Measurements from ENCODE around the gene FRYL. TPM values are rescaled to one million over a fixed set of nuclear protein-coding genes. Genes with fewer than 3 reads are reported as not detected.

The FRYL gene
- total RNA-seq, 2 experiments from 2014 or later, result 85.4 to 88.5 TPM

DNA sequence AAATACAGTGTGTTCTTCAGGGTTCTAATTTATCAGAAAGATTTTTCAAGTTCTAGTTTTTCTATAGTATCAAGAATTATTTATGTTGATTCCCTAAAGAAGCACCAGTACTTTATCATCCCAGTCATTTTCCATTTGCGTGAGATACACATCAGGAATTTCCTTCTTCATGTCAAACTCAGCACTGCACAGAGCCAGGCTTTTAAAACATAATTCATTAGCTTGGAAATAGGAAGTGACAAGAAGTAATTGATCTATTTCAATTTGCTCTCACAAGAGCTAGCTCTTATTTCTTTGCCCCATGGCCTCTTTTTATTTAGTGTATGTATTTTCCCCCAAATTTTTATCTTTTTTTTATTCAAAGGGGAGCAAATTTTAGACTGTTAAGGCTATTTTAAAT lies 309.9 kb downstream of the FRYL start:
- no peaks in the 10 kb centered on the region for H3K36me3 ChIP-seq (ENCODE audit: insufficient read depth, low read length)
- no peak overlapping the region for H3K4me2 ChIP-seq (ENCODE audit: low read length)
- no peak for DNase-seq (ENCODE audit: low spot score)
- no peaks in the 10 kb centered on the region for H3K9me3 ChIP-seq (ENCODE audit: low read length)
- BruUV-seq (replicated peaks), result no TSS peak
- ChIA-PET POLR2A (interaction anchor here (0.7 to 0.8 kb wide), 2 partner anchors 51 to 468 kb away, joined by 3 to 4 read pairs; no protein-coding TSS in a partner anchor), CTCF (ENCODE audit: unreplicated experiment) (no interaction called here)
- no peaks in the 10 kb centered on the region for H4K20me1 ChIP-seq (ENCODE audit: insufficient read depth, low read length)
- no peak overlapping the region for H3K4me3 ChIP-seq (ENCODE audit: low read depth, low read length, poor library complexity, severe bottlenecking)
- H3K4me1 ChIP-seq (ENCODE audit: insufficient read depth, low read length, poor library complexity, severe bottlenecking), result no peaks in the 10 kb centered on the region
- H3K9me2 ChIP-seq (ENCODE audit: insufficient read depth, low read length), result no peaks in the 10 kb centered on the region
- H2AFZ ChIP-seq (ENCODE audit: low read length), result no peak overlapping the region
- intact Hi-C loops (cut with micrococcal nuclease; ENCODE audit: unreplicated experiment), result no loop called here
- H3K27ac ChIP-seq (ENCODE audit: low read depth, low read length, poor library complexity, severe bottlenecking), result no peak overlapping the region
- H3K79me2 ChIP-seq (ENCODE audit: insufficient read depth, low read depth, low read length), result no peaks in the 10 kb centered on the region
- TF ChIP-seq, protein P1, sequence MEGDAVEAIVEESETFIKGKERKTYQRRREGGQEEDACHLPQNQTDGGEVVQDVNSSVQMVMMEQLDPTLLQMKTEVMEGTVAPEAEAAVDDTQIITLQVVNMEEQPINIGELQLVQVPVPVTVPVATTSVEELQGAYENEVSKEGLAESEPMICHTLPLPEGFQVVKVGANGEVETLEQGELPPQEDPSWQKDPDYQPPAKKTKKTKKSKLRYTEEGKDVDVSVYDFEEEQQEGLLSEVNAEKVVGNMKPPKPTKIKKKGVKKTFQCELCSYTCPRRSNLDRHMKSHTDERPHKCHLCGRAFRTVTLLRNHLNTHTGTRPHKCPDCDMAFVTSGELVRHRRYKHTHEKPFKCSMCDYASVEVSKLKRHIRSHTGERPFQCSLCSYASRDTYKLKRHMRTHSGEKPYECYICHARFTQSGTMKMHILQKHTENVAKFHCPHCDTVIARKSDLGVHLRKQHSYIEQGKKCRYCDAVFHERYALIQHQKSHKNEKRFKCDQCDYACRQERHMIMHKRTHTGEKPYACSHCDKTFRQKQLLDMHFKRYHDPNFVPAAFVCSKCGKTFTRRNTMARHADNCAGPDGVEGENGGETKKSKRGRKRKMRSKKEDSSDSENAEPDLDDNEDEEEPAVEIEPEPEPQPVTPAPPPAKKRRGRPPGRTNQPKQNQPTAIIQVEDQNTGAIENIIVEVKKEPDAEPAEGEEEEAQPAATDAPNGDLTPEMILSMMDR (conservative IDR thresholded peaks at IDR 0.05; ENCODE audit: low read length), result no peak
- no peak for TF ChIP-seq EZH2phosphoT487 (IDR thresholded peaks at IDR 0.05; ENCODE audit: borderline replicate concordance, low read depth, low read length)

DNA sequence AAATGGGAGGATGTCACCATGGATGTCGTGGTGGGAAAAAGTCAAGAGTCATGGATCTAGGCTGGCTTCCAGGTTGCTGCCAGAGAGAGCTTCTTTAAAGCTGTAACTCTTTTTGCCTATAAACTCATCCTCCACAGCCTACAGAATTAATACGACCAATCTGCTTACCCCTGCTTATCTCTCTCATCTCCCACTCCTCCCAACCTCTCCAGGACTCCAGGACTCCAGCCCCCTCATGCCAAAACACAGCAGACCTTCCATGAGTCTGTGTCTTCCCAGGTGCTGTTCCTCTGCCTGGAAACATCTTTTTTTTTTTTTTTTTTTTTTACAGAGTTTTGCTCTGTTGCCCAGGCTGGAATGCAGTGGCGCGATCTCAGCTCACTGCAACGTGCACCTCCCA lies 312.2 kb downstream of the FRYL start:
- H3K79me2 ChIP-seq (ENCODE audit: insufficient read depth, low read depth, low read length), result no peaks in the 10 kb centered on the region
- intact Hi-C loops (cut with micrococcal nuclease; ENCODE audit: unreplicated experiment), result no loop called here
- no peak for DNase-seq (ENCODE audit: low spot score)
- H3K36me3 ChIP-seq (ENCODE audit: insufficient read depth, low read length), result no peaks in the 10 kb centered on the region
- H3K4me2 ChIP-seq (ENCODE audit: low read length), result no peak overlapping the region
- H3K27ac ChIP-seq (ENCODE audit: low read depth, low read length, poor library complexity, severe bottlenecking), result no peak overlapping the region
- no peaks in the 10 kb centered on the region for H4K20me1 ChIP-seq (ENCODE audit: insufficient read depth, low read length)
- ChIA-PET CTCF (ENCODE audit: unreplicated experiment) (no interaction called here), POLR2A (interaction anchor here (0.6 to 1.1 kb wide), 2 partner anchors 21 to 1091 kb away, joined by 3 read pairs; no protein-coding TSS in a partner anchor)
- no TSS peak for BruUV-seq (replicated peaks)
- no peaks in the 10 kb centered on the region for H3K9me3 ChIP-seq (ENCODE audit: low read length)
- H3K9me2 ChIP-seq (ENCODE audit: insufficient read depth, low read length), result no peaks in the 10 kb centered on the region
- no peak overlapping the region for H3K4me3 ChIP-seq (ENCODE audit: low read depth, low read length, poor library complexity, severe bottlenecking)
- H2AFZ ChIP-seq (ENCODE audit: low read length), result no peak overlapping the region
- no peaks in the 10 kb centered on the region for H3K4me1 ChIP-seq (ENCODE audit: insufficient read depth, low read length, poor library complexity, severe bottlenecking)
- TF ChIP-seq, protein P1 (conservative IDR thresholded peaks at IDR 0.05; ENCODE audit: low read length), result no peak
- no peak for TF ChIP-seq EZH2phosphoT487 (IDR thresholded peaks at IDR 0.05; ENCODE audit: borderline replicate concordance, low read depth, low read length)

DNA sequence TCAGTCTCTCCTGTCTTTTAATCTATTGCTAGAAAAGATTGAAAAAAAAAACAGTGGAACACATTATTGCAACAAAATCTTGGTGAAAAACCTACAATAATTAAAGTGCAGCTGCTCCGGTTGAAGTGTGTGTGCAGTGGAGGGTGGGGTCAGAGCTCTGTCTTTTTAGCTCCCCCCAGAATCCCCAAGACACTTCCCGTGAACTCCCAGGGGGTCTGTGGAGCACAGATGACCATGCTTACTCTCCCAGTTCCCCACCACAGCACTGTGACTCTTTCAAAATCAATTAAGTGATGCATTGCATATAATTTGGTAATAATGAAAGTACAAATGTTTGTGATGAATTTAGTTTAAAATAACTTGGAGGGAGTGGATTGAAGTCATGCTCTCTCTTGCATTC lies 312.6 kb downstream of the FRYL start:
- POLR2A ChIA-PET, result interaction anchor here (0.7 to 1.1 kb wide), 2 partner anchors 19 to 21 kb away, joined by 3 read pairs; no protein-coding TSS in a partner anchor
- intact Hi-C loops (cut with micrococcal nuclease; ENCODE audit: unreplicated experiment), result no loop called here
- no peaks in the 10 kb centered on the region for H3K9me2 ChIP-seq (ENCODE audit: insufficient read depth, low read length)
- H4K20me1 ChIP-seq (ENCODE audit: insufficient read depth, low read length), result no peaks in the 10 kb centered on the region
- H3K4me3 ChIP-seq (ENCODE audit: low read depth, low read length, poor library complexity, severe bottlenecking), result no peak overlapping the region
- TF ChIP-seq, protein P1 (conservative IDR thresholded peaks at IDR 0.05; ENCODE audit: low read length), result no peak
- no peak for TF ChIP-seq EZH2phosphoT487 (IDR thresholded peaks at IDR 0.05; ENCODE audit: borderline replicate concordance, low read depth, low read length)
- no peaks in the 10 kb centered on the region for H3K4me1 ChIP-seq (ENCODE audit: insufficient read depth, low read length, poor library complexity, severe bottlenecking)
- no TSS peak for BruUV-seq (replicated peaks)
- DNase-seq (ENCODE audit: low spot score), result no peak
- CTCF ChIA-PET (ENCODE audit: unreplicated experiment), result interaction anchor here (1.2 kb wide), 1 partner anchor 78 kb away, joined by 3 read pairs; no protein-coding TSS in a partner anchor
- no peaks in the 10 kb centered on the region for H3K36me3 ChIP-seq (ENCODE audit: insufficient read depth, low read length)
- no peak overlapping the region for H2AFZ ChIP-seq (ENCODE audit: low read length)
- no peaks in the 10 kb centered on the region for H3K9me3 ChIP-seq (ENCODE audit: low read length)
- no peak overlapping the region for H3K27ac ChIP-seq (ENCODE audit: low read depth, low read length, poor library complexity, severe bottlenecking)
- H3K4me2 ChIP-seq (ENCODE audit: low read length), result no peak overlapping the region
- H3K79me2 ChIP-seq (ENCODE audit: insufficient read depth, low read depth, low read length), result no peaks in the 10 kb centered on the region

Data from OCI-LY7 (cell line).